ENCODE measurements around the gene ESM1. TPM values are rescaled to one million over a fixed set of nuclear protein-coding genes. Genes with fewer than 3 reads are reported as not detected.
"Not testable (repeated sequence)": the region's sequence is repeated elsewhere in the genome, so short reads cannot be mapped to it uniquely, and the experiment has no call there.

The ESM1 gene
- total RNA-seq, 1 donor from 2014 or later, result 0.35 TPM

- DNase-seq (ENCODE audit: low read depth), result no peak
These were observed 37.1 kb upstream of the ESM1 start for GRCh38 chr5:55022450-55022849.

GRCh38 chr5:55021821-55022220 lies 36.4 kb upstream of the ESM1 start:
- no peak for TF ChIP-seq CTCF (conservative IDR thresholded peaks at IDR 0.05; ENCODE audit: low read depth, low read length)
- DNase-seq (ENCODE audit: low read depth), result no peak
- no peak overlapping the region for H3K4me3 ChIP-seq (ENCODE audit: low read depth, low read length)

More at GRCh38 chr5:55022450-55022849, 37.1 kb upstream of the ESM1 start:
- no peak overlapping the region for H3K4me3 ChIP-seq (ENCODE audit: low read depth, low read length)
- TF ChIP-seq CTCF (conservative IDR thresholded peaks at IDR 0.05; ENCODE audit: low read depth, low read length), result no peak

GRCh38 chr5:55021410-55021809 lies 36.0 kb upstream of the ESM1 start:
- H3K4me3 ChIP-seq (ENCODE audit: low read depth, low read length), result no peak overlapping the region
- no peak for TF ChIP-seq CTCF (conservative IDR thresholded peaks at IDR 0.05; ENCODE audit: low read depth, low read length)
- DNase-seq (ENCODE audit: low read depth), result no peak

GRCh38 chr5:55010149-55010548 lies 24.8 kb upstream of the ESM1 start:
- DNase-seq (ENCODE audit: low read depth); H3K4me3 ChIP-seq (ENCODE audit: low read depth, low read length): not testable (repeated sequence)

- no peak overlapping the region for H3K4me3 ChIP-seq (ENCODE audit: low read depth, low read length)
- no peak for DNase-seq (ENCODE audit: low read depth)
- TF ChIP-seq CTCF (conservative IDR thresholded peaks at IDR 0.05; ENCODE audit: low read depth, low read length), result no peak
These were observed 19.3 kb upstream of the ESM1 start for GRCh38 chr5:55004729-55005128.

- DNase-seq (ENCODE audit: low read depth), result no peak
- no peak overlapping the region for H3K4me3 ChIP-seq (ENCODE audit: low read depth, low read length)
- no peak for TF ChIP-seq CTCF (conservative IDR thresholded peaks at IDR 0.05; ENCODE audit: low read depth, low read length)
These were observed 18.2 kb upstream of the ESM1 start for GRCh38 chr5:55003432-55004065.

GRCh38 chr5:55002166-55002565 lies 16.8 kb upstream of the ESM1 start:
- not testable (repeated sequence) for H3K4me3 ChIP-seq (ENCODE audit: low read depth, low read length); DNase-seq (ENCODE audit: low read depth)

GRCh38 chr5:54997081-54997480 lies 11.7 kb upstream of the ESM1 start:
- TF ChIP-seq CTCF (conservative IDR thresholded peaks at IDR 0.05; ENCODE audit: low read depth, low read length), result no peak
- no peak overlapping the region for H3K4me3 ChIP-seq (ENCODE audit: low read depth, low read length)
- DNase-seq (ENCODE audit: low read depth), result no peak

Measured in epithelial cell of proximal tubule (primary cell).